ENCODE measurements around the gene CLEC4F.
"Not testable (repeated sequence)": the region's sequence is repeated elsewhere in the genome, so short reads cannot be mapped to it uniquely, and the experiment has no call there.

Gene CLEC4F

GRCh38 chr2:70823249-70823648, 2.9 kb upstream of the CLEC4F start:
- DNase-seq, result no peak

- DNase-seq, result no peak
Observed at GRCh38 chr2:70822843-70823242, 2.4 kb upstream of the CLEC4F start.

- DNase-seq, result no peak
Observed at GRCh38 chr2:70817284-70817954, 3.0 kb downstream of the CLEC4F start.

- DNase-seq, result no peak
Observed at GRCh38 chr2:70816726-70817125, 3.7 kb downstream of the CLEC4F start.

GRCh38 chr2:70808983-70809958, 11.1 kb downstream of the CLEC4F start:
- DNase-seq, result no peak

GRCh38 chr2:70807828-70808118, 12.6 kb downstream of the CLEC4F start:
- DNase-seq, result no peak

GRCh38 chr2:70807102-70807827, 13.1 kb downstream of the CLEC4F start:
- DNase-seq, result no peak

- no peak for DNase-seq
Observed at GRCh38 chr2:70806620-70807019, 13.8 kb downstream of the CLEC4F start.

GRCh38 chr2:70806013-70806412, 14.4 kb downstream of the CLEC4F start:
- no peak for DNase-seq

- no peak for DNase-seq
Observed at GRCh38 chr2:70801607-70802263, 18.7 kb downstream of the CLEC4F start.

GRCh38 chr2:70799706-70800105, 20.7 kb downstream of the CLEC4F start:
- DNase-seq, result no peak

GRCh38 chr2:70797996-70798395, 22.4 kb downstream of the CLEC4F start:
- not testable (repeated sequence) for DNase-seq

- DNase-seq, result no peak
Observed at GRCh38 chr2:70797506-70797905, 22.9 kb downstream of the CLEC4F start.

- no peak for DNase-seq
Observed at GRCh38 chr2:70796262-70796661, 24.1 kb downstream of the CLEC4F start.

- no peak for DNase-seq
Observed at GRCh38 chr2:70795164-70795995, 25.0 kb downstream of the CLEC4F start.

- DNase-seq, result peak; percentile 34 to 42
Observed at GRCh38 chr2:70793450-70793849, 26.9 kb downstream of the CLEC4F start.

GRCh38 chr2:70790136-70790828, 30.1 kb downstream of the CLEC4F start, which contains the start of gene FIGLA:
FIGLA (minus strand) TSS chr2:70790643; CDS start chr2:70790638, 5 bp downstream.
- no peak for DNase-seq

GRCh38 chr2:70789304-70790135, 30.9 kb downstream of the CLEC4F start:
- DNase-seq, result peak; percentile 17 to 20

- DNase-seq, result peak; percentile 37 to 47
Observed at GRCh38 chr2:70785137-70785911, 35.1 kb downstream of the CLEC4F start.

- no peak for DNase-seq
Observed at GRCh38 chr2:70784320-70784719, 36.1 kb downstream of the CLEC4F start.

All from AML-193 (cell line).